SK-N-SH treated with all-trans-retinoic acid at 6 μM for 48 hours (cell line): ENCODE measurements around the gene SPRED1.

Source experiments
- ATAC-seq: fragments of 200-7000 bp; cut with Tn5 transposase; 3 replicates; pipeline ENCODE4 v1.9.1; 2020; ENCODE audit warnings: mild to moderate bottlenecking, moderate library complexity
- ARNTL ChIP-seq: fragments of 450-650 bp; formaldehyde crosslinking; IDR thresholded peaks from 2 replicates; pipeline ENCODE4 v1.5.0; 2020; ENCODE audit warnings: low read depth, mild to moderate bottlenecking, moderate library complexity, borderline replicate concordance
- BACH2 ChIP-seq: fragments of 250-450 bp; sonication (Bioruptor Pico); IDR thresholded peaks from 2 replicates; pipeline ENCODE4 v1.9.0; 2021; ENCODE audit warnings: mild to moderate bottlenecking, borderline replicate concordance
- CSDC2 ChIP-seq: fragments of 250-450 bp; sonication (Bioruptor Pico); IDR thresholded peaks from 2 replicates; pipeline ENCODE4 v1.5.0; 2020; ENCODE audit warnings: mild to moderate bottlenecking, moderate library complexity
- ESRRG ChIP-seq: fragments of 250-450 bp; sonication (Bioruptor Pico); IDR thresholded peaks from 2 replicates; pipeline ENCODE4 v1.6.1; 2021; ENCODE audit warnings: mild to moderate bottlenecking
- GLIS3 ChIP-seq: fragments of 250-450 bp; sonication (Bioruptor Pico); IDR thresholded peaks from 2 replicates; pipeline ENCODE4 v1.5.0; 2020; ENCODE audit warnings: mild to moderate bottlenecking, moderate library complexity
- ISL1 ChIP-seq: fragments of 250-450 bp; sonication (Bioruptor Pico); IDR thresholded peaks from 2 replicates; pipeline ENCODE4 v2.1.2; 2022; ENCODE audit warnings: mild to moderate bottlenecking, moderate library complexity
- OSR1 ChIP-seq: fragments of 250-450 bp; sonication (Bioruptor Pico); IDR thresholded peaks from 2 replicates; pipeline ENCODE4 v1.8.0; 2022; ENCODE audit warnings: moderate library complexity, mild to moderate bottlenecking, inconsistent platforms
- PPARA ChIP-seq: fragments of 250-450 bp; sonication (Bioruptor Pico); IDR thresholded peaks from 2 replicates; pipeline ENCODE4 v1.5.0; 2020; ENCODE audit warnings: mild to moderate bottlenecking, borderline replicate concordance
- RARB ChIP-seq: fragments of 250-450 bp; sonication (Bioruptor Pico); IDR thresholded peaks from 2 replicates; pipeline ENCODE4 v1.8.0; 2021; ENCODE audit warnings: mild to moderate bottlenecking, moderate library complexity
- SNAI2 ChIP-seq: fragments of 250-450 bp; sonication (Bioruptor Pico); IDR thresholded peaks from 2 replicates; pipeline ENCODE4 v1.5.0; 2020; ENCODE audit warnings: mild to moderate bottlenecking, moderate library complexity
- TCF4 ChIP-seq: fragments of 250-450 bp; sonication (Bioruptor Pico); IDR thresholded peaks from 2 replicates; pipeline ENCODE4 v1.8.0; 2021; ENCODE audit warnings: mild to moderate bottlenecking, moderate library complexity, borderline replicate concordance
- TOX ChIP-seq: fragments of 250-450 bp; sonication (Bioruptor Pico); IDR thresholded peaks from 2 replicates; pipeline ENCODE4 v1.8.0; 2021; ENCODE audit warnings: mild to moderate bottlenecking, moderate library complexity, borderline replicate concordance
- ZC3H10 ChIP-seq: fragments of 250-450 bp; sonication (Bioruptor Pico); IDR thresholded peaks from 2 replicates; pipeline ENCODE4 v1.5.1; 2021; ENCODE audit warnings: mild to moderate bottlenecking, moderate library complexity
- ZFP3 ChIP-seq: fragments of 250-450 bp; sonication (Bioruptor Pico); IDR thresholded peaks from 2 replicates; pipeline ENCODE4 v1.5.0; 2020; ENCODE audit warnings: mild to moderate bottlenecking, moderate library complexity
- ZFP30 ChIP-seq: fragments of 450-650 bp; formaldehyde crosslinking; IDR thresholded peaks from 2 replicates; pipeline ENCODE4 v1.5.0; 2022; ENCODE audit warnings: mild to moderate bottlenecking, moderate library complexity
- ZNF565 ChIP-seq: fragments of 450-650 bp; formaldehyde crosslinking; conservative IDR thresholded peaks from 2 replicates; pipeline ENCODE4 v1.5.0; 2020; ENCODE audit warnings: low read depth, mild to moderate bottlenecking, moderate library complexity
- ZNF70 ChIP-seq: fragments of 450-650 bp; formaldehyde crosslinking; IDR thresholded peaks from 2 replicates; pipeline ENCODE4 v1.5.0; 2020; ENCODE audit warnings: mild to moderate bottlenecking, moderate library complexity
- TF ChIP-seq, protein P1 (sequence below): fragments of 250-450 bp; sonication (Bioruptor Pico); IDR thresholded peaks from 2 replicates; pipeline ENCODE4 v1.8.0; 2020; ENCODE audit warnings: mild to moderate bottlenecking, moderate library complexity, borderline replicate concordance
- TF ChIP-seq, protein P2 (sequence below): fragments of 250-450 bp; sonication (Bioruptor Pico); IDR thresholded peaks from 2 replicates; pipeline ENCODE4 v1.5.1; 2021; ENCODE audit warnings: mild to moderate bottlenecking, moderate library complexity
- TF ChIP-seq, protein P3 (sequence below): fragments of 250-450 bp; sonication (Bioruptor Pico); IDR thresholded peaks from 2 replicates; pipeline ENCODE4 v1.5.0; 2020; ENCODE audit warnings: mild to moderate bottlenecking, moderate library complexity
- TF ChIP-seq, protein P4 (sequence below): fragments of 250-450 bp; sonication (Bioruptor Pico); IDR thresholded peaks from 2 replicates; pipeline ENCODE4 v1.5.1; 2020; ENCODE audit warnings: low read depth, mild to moderate bottlenecking, moderate library complexity
- TF ChIP-seq, protein P5 (sequence below): fragments of 250-450 bp; sonication (Bioruptor Pico); IDR thresholded peaks from 2 replicates; pipeline ENCODE4 v1.8.0; 2021; ENCODE audit warnings: low read depth, mild to moderate bottlenecking, moderate library complexity, borderline replicate concordance

SPRED1 gene

DNA sequence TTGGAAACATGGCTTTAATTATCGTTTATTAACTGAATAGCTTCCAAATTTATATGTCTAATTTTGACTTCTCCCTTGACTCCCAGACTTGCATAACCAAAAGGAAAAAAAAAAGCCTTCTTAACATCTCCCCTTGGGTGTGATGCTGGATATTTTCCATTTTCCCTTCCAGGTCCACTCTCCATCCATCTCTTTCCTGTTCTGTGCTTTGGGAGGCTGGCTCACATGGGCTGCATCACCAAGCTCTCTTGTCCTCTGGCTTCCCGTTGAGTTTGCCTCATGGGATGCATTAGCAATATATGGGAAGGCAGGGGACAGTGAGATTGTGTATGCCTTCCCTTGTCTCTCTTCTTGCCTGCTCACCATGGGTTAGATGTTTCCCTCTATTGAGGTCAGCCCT, 123.4 kb downstream of the SPRED1 start (continued):
- TF ChIP-seq, protein P1, sequence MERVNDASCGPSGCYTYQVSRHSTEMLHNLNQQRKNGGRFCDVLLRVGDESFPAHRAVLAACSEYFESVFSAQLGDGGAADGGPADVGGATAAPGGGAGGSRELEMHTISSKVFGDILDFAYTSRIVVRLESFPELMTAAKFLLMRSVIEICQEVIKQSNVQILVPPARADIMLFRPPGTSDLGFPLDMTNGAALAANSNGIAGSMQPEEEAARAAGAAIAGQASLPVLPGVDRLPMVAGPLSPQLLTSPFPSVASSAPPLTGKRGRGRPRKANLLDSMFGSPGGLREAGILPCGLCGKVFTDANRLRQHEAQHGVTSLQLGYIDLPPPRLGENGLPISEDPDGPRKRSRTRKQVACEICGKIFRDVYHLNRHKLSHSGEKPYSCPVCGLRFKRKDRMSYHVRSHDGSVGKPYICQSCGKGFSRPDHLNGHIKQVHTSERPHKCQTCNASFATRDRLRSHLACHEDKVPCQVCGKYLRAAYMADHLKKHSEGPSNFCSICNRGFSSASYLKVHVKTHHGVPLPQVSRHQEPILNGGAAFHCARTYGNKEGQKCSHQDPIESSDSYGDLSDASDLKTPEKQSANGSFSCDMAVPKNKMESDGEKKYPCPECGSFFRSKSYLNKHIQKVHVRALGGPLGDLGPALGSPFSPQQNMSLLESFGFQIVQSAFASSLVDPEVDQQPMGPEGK (CRISPR knock-in tag): no peak
- TF ChIP-seq, all 23 proteins: peak for 0

DNA sequence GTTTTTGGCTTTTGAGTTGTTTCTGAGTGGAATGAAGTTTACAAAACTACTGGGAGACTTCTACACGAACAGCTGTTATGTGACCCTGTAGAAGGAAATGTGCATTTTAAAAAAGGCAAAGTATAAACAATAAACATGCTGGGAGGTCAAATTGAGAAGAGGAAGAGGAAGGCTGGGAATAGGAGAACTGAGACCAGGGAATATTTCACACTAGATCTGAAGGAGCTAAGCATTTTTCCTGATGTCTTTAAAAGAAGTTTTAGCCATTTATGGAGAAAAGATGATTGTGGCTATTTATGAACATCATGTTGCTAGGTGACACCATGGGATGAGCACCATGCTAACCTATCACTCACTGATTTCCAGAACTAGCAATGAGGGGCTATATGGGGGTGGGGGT, 125.0 kb downstream of the SPRED1 start:
- TF ChIP-seq OSR1 (CRISPR knock-in tag) (no peak), ESRRG (CRISPR knock-in tag) (no peak), TOX (CRISPR knock-in tag) (no peak), ZC3H10 (CRISPR knock-in tag) (no peak), ISL1 (CRISPR knock-in tag) (no peak), RARB (CRISPR knock-in tag) (no peak), PPARA (no peak), CSDC2 (no peak), TCF4 (no peak), GLIS3 (CRISPR knock-in tag) (no peak), ZFP30 (CRISPR knock-in tag) (no peak), BACH2 (CRISPR knock-in tag) (no peak), ARNTL (CRISPR knock-in tag) (no peak), ZFP3 (CRISPR knock-in tag) (no peak)
- TF ChIP-seq, protein P2, sequence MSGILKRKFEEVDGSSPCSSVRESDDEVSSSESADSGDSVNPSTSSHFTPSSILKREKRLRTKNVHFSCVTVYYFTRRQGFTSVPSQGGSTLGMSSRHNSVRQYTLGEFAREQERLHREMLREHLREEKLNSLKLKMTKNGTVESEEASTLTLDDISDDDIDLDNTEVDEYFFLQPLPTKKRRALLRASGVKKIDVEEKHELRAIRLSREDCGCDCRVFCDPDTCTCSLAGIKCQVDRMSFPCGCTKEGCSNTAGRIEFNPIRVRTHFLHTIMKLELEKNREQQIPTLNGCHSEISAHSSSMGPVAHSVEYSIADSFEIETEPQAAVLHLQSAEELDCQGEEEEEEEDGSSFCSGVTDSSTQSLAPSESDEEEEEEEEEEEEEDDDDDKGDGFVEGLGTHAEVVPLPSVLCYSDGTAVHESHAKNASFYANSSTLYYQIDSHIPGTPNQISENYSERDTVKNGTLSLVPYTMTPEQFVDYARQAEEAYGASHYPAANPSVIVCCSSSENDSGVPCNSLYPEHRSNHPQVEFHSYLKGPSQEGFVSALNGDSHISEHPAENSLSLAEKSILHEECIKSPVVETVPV (CRISPR knock-in tag): no peak
- TF ChIP-seq, protein P3, sequence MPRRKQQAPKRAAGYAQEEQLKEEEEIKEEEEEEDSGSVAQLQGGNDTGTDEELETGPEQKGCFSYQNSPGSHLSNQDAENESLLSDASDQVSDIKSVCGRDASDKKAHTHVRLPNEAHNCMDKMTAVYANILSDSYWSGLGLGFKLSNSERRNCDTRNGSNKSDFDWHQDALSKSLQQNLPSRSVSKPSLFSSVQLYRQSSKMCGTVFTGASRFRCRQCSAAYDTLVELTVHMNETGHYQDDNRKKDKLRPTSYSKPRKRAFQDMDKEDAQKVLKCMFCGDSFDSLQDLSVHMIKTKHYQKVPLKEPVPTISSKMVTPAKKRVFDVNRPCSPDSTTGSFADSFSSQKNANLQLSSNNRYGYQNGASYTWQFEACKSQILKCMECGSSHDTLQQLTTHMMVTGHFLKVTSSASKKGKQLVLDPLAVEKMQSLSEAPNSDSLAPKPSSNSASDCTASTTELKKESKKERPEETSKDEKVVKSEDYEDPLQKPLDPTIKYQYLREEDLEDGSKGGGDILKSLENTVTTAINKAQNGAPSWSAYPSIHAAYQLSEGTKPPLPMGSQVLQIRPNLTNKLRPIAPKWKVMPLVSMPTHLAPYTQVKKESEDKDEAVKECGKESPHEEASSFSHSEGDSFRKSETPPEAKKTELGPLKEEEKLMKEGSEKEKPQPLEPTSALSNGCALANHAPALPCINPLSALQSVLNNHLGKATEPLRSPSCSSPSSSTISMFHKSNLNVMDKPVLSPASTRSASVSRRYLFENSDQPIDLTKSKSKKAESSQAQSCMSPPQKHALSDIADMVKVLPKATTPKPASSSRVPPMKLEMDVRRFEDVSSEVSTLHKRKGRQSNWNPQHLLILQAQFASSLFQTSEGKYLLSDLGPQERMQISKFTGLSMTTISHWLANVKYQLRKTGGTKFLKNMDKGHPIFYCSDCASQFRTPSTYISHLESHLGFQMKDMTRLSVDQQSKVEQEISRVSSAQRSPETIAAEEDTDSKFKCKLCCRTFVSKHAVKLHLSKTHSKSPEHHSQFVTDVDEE: no peak
- TF ChIP-seq, protein P4, sequence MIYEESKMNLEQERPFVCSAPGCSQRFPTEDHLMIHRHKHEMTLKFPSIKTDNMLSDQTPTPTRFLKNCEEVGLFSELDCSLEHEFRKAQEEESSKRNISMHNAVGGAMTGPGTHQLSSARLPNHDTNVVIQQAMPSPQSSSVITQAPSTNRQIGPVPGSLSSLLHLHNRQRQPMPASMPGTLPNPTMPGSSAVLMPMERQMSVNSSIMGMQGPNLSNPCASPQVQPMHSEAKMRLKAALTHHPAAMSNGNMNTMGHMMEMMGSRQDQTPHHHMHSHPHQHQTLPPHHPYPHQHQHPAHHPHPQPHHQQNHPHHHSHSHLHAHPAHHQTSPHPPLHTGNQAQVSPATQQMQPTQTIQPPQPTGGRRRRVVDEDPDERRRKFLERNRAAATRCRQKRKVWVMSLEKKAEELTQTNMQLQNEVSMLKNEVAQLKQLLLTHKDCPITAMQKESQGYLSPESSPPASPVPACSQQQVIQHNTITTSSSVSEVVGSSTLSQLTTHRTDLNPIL: no peak
- ATAC-seq: no peak

DNA sequence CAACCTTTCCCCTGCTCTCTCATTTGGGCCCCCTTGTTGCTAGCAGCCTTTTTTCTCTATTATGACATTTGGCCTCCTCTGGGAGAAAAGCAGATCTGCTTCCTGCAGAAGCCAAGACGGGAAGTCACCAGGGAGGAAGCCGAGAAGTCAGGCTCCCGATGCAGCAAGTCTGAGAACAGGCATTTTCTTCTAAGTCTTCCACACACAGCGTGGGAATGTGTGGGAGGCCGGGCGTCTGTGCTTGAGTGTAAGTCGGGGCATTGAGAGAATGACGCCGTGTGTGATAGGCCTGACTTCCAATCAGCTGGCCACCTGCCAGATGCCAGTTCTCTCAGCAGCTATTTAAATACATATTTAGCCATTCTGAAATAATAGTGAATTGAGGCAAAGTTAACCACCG, 125.5 kb downstream of the SPRED1 start:
- ATAC-seq: no peak

More for the DNA sequence above, 125.5 kb downstream of the SPRED1 start:
- TF ChIP-seq SNAI2 (CRISPR knock-in tag) (no peak), RARB (CRISPR knock-in tag) (no peak), ZFP30 (CRISPR knock-in tag) (no peak), ZNF70 (no peak), TCF4 (no peak), ZNF565 (no peak), BACH2 (CRISPR knock-in tag) (no peak), OSR1 (CRISPR knock-in tag) (no peak), ARNTL (CRISPR knock-in tag) (no peak), CSDC2 (no peak)
- TF ChIP-seq, protein P2 (CRISPR knock-in tag): no peak
- TF ChIP-seq, protein P5, sequence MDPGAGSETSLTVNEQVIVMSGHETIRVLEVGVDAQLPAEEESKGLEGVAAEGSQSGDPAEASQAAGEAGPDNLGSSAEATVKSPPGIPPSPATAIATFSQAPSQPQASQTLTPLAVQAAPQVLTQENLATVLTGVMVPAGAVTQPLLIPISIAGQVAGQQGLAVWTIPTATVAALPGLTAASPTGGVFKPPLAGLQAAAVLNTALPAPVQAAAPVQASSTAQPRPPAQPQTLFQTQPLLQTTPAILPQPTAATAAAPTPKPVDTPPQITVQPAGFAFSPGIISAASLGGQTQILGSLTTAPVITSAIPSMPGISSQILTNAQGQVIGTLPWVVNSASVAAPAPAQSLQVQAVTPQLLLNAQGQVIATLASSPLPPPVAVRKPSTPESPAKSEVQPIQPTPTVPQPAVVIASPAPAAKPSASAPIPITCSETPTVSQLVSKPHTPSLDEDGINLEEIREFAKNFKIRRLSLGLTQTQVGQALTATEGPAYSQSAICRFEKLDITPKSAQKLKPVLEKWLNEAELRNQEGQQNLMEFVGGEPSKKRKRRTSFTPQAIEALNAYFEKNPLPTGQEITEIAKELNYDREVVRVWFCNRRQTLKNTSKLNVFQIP (CRISPR knock-in tag): no peak
